Effector CD8-positive, alpha-beta T cell (primary cell): Measurements from ENCODE around the gene CPT1A.

Source experiments
- DNase-seq: peaks from one replicate; lab custom pipeline; 2025; lab: John Stamatoyannopoulos, UW

The CPT1A gene

DNA sequence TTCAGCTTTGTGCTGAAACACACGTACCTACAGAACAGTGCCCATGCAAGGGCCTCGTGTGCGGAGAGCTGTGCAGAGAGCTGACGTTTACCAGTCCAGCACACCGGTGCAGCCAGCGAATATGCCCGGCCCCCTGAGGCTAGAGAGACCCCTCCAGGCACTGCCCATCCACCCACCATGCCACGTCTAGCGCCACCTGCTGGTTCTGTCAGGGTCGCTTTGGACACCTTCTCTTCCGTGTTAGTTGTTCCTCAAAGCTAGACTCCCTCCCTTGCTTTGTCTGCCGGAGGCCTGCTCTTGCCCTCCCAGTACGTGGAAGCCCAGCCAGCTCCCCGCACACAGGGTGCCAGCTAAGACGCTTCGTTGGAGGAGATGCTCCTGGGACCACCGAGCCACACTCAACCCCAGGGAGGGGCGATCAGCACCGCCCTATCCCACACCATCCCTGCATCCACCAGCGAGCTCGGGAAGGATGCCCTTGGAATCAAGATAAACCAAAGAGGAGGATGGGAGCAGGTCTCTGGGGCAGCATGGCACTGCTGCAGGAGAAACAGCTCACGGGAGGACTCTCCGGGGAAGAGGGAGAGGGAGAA lies 43.4 kb downstream of the CPT1A start:
- DNase-seq: peak; percentile 21

DNA sequence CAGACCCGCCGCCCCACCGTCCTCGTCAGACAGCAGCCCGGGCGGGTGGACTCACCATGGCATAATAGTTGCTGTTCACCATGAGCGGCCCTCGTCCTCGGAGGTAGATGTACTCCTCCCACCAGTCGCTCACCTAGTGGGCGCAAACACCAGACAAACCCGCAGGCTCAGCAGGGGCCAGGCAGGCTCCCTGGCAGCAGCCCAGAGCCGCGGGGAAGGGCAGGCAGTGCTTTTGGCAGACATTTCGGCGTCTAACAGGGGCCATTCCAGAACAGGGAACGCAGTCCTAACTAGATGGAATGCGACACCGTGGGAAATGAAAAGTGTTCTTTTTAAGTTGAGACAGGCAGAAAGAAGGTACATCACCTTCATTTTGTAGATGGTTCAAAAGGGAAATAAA lies 44.9 kb downstream of the CPT1A start:
- no peak for DNase-seq

DNA sequence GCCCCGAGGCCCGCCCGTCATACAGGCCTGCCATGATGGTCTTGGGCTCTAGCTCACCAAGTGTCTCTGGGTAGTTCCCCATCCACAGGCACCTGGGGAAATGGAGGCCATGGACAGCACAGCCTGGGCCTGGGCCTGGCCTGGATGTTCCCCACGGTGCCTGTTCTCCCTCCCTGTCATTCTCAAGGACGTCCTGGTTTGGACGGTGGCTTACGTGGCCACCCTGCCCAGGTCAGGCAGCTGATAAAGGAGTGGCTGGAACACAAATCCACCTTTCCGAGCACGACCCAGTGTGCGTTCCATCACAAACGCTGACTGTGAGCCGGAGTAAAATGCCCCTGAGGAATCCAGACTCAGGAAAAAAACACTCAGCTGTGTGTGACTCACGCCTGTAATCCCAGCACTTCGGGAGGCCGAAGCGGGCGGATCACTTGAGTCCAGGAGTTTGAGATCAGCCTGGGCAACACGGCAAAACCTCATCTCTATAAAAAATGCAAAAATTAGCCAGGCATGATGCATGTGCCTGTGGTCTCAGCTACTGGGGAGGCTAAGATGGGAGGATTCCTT lies 49.2 kb downstream of the CPT1A start:
- DNase-seq: no peak

DNA sequence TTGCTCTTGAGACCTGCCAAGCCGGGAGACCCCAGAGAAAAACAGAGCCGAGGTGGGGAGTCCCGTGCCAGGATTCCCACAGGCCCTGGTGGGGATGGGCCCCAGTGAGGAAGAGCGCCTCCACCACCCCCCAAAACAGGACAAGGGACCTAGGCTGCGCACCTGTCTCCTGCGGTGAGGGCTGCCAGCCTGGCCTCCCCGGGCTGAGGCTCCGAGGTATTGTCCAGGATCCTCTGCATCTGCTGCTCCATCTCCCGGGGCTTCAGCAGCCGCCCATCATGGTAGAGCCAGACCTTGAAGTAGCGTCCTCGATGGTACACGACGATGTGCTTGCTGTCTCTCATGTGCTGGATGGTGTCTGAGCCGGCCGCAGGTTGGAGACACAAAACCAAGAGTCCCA lies 57.1 kb downstream of the CPT1A start:
- DNase-seq: no peak

DNA sequence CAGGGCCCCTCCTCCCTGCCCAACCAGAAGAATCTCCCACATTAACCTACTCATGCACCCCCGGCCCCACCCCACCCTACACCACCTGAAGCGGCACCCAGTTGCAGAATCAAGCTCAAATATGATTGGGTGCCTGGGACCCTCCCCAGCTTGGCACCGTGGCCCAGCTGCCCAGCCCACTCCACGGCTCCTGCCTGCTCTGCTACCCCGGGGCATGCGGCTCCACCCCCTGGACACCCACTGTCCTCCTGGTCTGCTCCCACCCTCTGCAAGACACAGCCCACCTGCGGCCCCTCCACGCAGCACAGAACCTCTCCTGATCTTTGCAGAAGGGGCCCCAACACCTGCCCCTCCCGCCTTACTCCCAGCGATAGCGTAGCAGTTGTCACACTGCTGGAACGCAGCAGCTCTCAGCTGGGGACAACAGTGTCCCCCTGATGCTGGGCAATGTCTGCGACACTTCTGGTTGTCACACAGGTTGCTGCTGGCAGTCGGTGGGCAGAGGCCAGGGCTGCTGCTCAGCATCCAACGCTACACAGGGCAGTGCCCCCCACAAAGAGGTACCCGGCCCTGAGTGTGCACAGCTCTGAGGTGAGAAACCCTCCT lies 58.4 kb downstream of the CPT1A start:
- DNase-seq: no peak

DNA sequence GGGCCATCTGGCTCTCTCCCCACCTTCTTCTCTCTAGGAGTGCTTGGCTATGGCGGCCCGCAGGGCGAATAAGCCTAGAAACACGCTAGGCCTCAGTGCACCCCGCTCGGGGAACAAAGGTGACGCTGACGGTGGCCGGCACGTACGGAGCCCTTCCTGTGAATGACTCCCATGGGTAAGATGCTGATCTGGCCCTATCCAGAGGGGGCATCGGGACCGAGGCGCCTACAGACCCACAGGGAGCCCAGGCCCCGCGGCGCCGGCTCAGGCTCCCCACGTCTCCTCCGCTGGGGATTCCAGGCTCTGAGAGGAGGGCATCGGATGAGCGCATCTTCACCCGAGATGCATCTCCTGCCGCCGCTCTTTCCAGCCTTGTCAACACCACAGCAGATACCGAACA lies 59.0 kb downstream of the CPT1A start:
- DNase-seq: no peak

DNA sequence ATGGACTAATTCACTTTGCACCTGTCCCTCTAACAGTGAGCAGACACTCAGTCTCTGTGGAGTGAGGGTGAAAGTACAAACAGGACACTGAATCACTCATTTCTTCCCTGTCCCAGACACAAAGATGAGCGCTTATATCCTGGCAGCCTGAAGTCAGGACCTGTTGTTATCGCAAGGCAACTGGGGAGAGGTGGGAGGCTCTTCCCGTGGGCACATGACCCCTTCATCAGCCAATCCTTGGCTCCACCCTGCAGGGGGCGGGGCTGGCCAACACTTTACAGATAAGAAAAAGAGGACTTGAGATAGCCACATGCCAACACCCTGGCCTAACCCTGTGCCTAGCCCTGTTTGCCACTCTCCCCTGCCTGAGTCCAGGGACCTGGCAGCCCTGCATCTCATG lies 60.9 kb downstream of the CPT1A start:
- no peak for DNase-seq

DNA sequence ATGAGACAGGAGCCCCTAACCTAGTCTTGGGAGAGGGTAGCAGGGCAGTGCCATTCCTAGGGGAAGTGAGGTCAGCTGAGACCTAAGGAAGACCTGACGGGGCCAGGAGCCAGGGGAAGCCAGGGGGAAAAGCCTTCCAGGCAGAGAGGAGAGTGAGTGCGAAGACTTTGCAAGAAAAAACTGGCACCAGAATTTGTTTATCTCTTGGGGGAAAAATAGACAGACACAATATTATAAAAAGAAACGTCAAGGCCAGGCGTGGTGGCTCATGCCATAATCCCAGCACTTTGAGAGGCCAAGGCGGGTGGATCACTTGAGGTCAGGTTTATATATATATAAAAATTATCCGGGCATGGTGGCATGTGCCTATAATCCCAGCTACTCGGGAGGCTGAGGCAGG lies 63.5 kb downstream of the CPT1A start:
- no peak for DNase-seq

DNA sequence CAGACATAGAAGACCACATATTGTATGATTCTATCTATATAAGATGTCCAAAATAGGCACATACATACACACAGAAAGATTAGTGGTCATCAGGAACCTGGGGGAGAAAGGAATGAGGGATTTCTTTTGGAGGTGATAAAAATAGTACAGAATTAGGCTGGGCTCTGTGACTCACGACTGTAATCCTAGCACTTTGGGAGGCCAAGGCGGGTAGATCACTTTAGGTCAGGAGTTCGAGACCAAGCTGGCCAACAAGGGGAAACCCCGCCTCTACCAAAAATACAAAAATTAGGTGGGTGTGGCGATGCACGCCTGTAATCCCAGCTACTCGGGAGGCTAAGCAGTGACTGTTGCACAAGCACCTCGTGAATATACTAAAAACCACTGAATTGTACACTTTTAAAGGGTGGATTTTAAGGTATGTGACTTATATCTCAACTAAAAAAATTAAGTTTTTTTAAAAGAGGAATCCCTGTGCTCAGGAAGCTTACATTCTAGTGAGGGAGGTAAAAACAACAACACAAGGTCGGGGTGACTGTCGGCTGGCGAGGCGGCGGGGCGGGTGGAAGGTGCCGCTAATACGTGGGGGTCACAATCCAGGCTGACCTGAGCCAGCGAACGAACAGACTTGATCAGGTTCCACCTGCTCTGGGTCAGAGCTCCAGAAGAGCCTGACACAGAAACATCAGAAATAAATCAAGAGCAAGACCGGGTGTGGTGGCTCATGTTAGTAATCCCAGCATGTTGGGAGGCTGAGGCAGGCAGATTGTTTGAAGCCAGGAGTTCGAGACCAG lies 65.1 kb downstream of the CPT1A start:
- no peak for DNase-seq

DNA sequence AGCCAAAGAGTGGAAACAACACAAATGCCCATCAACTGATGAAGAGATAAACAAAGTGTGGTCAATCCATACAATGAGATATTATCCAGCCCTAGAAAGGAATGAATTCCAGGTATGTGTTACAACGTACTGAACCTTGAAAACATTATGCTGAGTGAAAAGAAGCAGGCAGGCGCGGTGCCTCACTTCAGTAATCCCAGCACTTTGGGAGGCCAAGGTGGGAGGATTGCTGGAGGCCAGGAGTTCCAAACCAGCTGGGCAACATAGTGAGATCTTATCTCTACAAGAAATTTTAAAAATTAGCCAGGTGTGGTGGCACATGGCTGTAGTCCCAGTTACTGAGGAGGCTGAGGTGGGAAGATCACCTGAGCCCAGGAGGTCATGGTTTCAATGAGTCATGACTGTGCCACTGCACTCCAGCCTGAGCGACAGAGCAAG lies 65.7 kb downstream of the CPT1A start:
- DNase-seq: no peak

DNA sequence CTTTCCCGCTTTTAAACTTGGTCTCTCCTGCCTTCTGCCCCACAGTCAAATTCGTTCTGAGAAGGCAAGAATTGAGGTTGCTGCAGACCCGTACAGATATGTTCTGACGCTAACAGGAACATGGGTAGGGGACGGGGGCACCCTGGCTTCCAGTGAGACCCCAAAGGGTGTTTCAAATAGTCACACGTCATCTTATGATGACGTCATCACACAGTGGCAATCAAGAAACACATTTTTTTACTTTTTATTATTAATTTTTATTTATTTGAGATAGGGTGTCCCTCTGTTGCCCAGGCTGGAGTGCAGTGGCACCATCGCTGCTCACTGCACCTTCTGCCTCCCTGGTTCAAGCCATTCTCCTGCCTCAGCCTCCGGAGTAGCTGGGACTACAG lies 67.5 kb downstream of the CPT1A start:
- no peak for DNase-seq

DNA sequence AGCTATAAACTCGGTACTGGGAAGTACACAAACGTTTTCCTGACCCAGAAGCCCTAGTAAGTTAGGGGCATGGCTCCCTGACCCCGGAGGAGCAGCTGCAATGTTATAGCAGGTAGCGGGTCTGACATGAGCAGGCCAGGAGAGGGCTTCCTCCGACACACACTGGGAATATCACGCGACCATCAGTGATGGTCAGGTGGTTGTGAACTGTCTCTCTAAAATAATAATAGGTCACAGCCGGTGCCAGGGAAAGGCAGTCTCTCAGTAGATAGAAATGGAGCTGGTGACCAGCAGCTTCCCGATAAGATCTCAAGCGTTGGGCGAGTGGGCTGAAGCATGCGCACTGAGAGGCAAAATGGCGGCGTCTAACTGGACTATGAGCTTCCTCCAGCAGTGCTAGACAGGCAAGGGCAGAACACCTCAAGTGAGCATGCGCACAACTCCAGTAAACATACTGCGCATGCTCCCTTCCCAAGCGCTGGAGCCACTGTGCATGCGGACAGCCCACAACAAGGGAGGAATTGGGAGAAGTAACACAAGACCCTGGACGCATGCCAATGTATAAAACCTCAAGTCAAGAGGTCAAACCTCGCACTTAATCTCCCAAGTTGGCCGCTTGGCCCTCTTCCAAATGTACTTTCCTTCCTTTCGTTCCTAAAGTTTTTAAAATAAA lies 68.1 kb downstream of the CPT1A start:
- DNase-seq: no peak

DNA sequence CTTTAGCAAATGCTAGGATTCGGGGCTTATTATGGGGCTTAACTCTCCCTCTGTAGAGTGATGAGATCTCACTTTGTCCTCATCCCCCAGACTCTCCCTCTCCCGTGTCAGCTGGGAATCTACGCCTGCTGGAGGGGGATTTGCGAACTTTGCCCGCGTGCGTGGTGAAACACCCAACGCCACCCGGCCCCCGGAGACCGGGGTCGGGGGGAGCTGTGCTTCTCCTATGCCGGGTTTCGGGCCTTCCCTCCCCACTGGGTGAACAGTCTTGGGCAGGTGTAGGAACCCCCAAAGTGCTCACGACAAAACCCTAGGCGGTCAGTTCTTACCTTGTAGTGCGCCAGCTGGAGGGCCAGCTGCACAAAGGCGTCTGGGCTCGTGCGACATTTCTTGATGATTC lies 68.8 kb downstream of the CPT1A start:
- no peak for DNase-seq

DNA sequence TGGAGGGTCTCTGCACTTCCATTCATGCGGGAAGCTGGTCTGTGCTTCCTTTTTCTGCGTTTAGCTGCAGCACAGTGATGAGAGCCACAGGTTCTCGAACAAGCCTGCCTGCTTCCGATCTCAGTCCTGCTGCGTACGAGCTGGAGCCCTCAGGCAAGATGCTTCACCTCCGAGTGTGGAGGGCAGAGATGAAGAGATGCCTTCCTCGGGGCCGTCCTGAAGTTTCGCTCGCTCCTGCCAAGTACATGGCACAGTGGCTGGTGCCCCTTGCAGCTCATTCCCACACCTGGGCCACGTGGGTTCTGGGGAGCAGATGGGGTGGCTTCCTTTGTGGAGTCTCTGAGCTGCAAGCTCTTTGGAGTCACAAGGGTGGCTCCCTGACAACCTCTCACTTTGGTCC lies 70.9 kb downstream of the CPT1A start:
- DNase-seq: no peak

DNA sequence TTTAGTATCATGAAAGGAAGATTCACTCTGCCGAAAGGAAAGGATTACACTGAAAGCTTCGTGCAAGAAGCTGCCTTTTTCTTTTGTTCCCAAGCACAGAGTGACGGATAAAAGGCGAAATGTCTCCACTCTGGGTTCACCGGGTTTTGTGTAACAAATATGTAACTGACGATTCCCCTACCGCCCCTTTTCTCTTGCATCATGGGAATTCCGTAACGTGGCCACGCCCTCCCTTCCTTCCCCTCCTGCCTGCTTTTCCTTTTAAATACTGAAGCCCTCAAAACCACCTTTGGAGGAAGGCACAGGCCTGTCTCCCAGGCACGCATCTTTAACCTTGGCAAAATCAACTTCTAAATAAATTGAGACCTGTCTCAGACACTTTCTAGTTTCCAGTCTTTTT lies 74.0 kb downstream of the CPT1A start:
- DNase-seq: no peak

DNA sequence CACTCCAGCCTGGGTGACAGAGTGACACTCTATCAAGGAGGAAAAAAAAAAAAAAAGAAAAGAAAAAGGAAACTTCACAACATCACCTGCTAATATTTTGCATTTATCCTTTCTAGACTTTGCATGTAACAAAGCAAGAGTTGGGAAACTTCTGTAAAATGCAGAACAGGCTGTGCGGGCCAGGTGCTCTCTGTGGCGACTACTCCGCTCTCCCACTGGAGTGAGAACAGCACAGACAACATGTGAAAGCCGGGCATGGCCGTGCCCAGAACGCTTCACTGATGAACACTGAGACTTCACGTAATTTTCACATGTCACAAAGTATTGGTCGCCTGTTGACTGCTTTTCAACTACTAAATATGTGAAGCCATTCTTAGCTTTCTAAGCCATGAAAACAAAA lies 74.9 kb downstream of the CPT1A start:
- no peak for DNase-seq

DNA sequence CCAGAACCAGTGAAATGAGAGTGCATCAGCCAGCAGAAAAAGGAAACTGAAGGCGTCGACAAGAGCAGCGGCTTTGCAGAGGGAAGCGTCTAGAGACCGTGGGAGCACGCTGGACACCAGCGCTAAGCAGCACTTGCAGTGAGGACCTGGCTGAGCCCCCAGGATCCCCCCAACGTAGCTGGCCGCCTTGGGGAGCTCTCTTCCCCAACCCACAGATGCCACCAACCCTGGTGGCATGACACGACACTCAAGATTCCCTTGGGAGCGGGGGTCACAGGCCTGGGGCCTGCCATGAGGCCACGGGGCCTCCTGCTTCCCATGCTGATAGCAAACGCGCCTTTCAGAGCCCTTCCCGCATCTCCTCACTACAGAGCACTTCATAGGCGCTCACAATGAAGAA lies 77.0 kb downstream of the CPT1A start:
- no peak for DNase-seq

DNA sequence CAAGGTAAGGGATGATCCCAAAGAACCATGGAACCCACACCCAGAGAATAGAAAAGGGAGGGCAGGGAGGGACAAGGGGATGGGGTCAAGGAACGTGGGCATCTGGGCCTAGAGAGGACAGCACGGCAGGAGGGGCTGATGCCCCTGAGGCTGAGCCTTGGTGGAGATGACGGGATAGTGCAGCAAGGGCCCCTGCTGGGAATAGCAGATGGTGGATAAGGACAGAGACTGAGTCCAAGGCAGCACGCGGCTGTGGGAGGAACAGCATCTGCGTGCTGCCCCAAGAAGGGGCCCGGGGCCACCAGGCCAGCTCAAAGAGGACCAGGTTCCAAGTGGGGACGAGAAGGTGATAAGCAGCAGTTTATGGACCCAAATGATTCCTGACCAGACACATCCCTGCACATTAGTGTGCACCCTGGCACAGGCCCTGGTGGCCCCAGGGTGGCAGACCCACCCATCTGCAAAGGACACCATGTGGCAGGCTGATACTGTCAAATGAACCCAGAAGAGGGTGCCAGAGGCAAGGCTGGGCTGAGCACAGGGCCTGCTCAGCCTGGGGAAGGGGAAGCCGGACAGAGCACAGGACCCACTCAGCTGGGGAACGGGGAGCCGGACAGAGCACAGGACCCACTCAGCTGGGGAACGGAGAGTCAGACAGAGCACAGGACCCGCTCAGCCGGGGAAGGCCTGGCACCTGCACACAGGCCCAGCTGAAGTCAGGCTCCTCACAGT lies 77.6 kb downstream of the CPT1A start:
- DNase-seq: no peak

DNA sequence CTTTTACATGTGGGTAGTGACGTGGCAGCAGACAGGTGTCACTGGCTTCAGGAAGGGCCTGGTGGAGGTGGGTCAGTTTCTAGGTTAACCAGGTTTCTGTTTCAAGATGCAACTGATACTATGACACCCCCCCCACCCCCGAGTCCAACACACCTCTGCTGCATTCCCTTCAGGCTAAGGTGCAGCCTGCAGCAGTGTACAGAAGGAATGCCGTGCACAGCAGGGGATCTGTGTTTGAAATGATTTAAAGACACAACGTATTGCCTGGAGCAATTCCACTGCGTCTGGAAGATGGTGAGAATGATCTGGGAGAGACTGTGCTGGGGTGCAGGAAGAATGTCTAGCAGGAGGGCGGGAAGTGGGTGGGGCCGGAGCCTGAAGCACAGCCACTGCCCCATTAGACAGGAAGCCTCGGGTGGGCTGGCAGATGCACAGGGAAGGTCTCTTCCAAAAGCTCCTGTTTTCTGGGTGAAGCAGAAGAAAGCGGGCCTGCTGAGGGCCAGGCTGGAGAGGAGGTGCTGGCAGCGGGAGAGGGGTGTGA lies 78.5 kb downstream of the CPT1A start:
- no peak for DNase-seq

DNA sequence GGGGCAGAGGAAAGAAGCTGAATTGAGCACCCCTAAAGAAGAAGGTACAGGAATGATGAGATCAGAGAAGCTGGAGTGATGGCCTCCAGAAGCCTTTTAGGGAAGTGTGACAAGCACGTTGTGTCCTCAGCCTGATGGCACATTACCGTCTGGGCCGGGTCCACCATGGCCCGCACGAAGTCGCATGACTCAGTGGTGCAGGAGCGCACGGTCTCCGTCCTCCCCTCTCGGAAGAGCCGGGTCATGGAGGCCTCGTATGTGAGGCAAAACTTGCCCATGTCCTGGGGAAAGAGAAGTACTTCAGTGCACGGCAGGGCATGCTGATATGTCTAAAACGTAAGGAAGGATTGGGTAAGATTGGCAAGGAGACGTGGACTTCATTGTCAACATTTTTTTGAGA lies 79.2 kb downstream of the CPT1A start:
- no peak for DNase-seq

DNA sequence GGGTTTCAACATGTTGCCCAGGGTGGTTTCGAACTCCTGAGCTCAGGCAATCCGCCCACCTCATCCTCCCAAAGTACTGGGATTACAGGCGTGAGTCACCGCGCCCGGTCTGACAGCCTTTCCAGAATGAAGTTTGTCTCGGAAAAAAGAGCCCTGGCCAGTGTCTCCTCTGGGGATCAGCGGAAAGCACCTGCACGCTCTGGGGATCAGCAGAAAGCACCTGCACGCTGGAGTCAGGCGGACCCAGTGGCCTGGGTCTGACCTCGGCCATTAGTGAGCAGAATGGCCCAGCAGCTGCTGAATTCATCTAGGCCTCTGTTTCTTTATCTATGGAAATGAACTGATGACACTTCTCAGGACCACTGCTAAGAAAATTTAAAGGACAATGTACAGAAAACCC lies 79.9 kb downstream of the CPT1A start:
- DNase-seq: no peak

DNA sequence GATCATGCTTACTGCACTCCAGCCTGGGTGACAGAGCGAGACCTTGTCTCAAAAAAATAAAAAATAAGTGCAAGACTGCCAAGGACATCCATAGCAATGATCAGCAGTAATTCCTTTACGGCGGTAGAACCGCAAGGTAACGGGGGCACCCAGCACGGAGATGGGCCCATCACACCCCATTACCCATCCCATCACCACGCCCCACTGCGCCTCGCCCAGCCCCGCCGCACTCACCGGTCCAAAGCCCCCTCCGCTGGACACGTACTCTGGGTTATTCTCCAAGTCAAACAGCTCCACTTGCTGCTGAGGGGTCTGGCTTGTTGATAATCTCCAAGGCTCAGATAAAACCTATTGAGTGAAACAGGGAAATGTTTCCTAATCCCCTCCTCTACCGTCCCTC lies 81.7 kb downstream of the CPT1A start:
- no peak for DNase-seq
